Measurements from ENCODE around the gene SMKR1. TPM values are rescaled to one million over a fixed set of nuclear protein-coding genes. Genes with fewer than 3 reads are reported as not detected.

The SMKR1 gene
- total RNA-seq, 4 donors from 2014 or later = not detected

DNA sequence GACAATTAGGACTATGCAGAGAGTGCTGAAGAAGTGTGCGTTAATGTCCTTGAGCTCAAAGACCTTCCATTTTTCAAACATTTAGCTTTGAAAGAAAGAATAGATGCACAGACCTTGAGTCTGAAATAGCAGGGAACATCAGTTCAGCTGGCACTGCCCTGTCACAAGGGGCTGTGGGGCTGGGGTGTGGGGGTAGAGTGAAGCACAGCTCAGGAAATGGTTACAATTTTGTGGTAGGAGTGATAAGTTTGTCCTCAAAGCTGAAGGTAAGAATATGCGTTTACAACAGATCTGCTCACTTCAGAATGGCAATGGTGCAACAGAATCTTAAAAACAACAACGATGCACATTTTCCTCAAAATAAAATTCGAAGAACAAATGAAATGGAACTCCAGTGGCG lies 33.6 kb downstream of the SMKR1 start:
- no peak for DNase-seq (ENCODE audit: low spot score in 2 of 2)
- H3K36me3 ChIP-seq = no peaks in the 10 kb centered on the region
- H3K9me3 ChIP-seq = no peaks in the 10 kb centered on the region
- H3K27ac ChIP-seq = no peak overlapping the region
- H3K4me3 ChIP-seq = no peak overlapping the region
- TF ChIP-seq, protein P1, sequence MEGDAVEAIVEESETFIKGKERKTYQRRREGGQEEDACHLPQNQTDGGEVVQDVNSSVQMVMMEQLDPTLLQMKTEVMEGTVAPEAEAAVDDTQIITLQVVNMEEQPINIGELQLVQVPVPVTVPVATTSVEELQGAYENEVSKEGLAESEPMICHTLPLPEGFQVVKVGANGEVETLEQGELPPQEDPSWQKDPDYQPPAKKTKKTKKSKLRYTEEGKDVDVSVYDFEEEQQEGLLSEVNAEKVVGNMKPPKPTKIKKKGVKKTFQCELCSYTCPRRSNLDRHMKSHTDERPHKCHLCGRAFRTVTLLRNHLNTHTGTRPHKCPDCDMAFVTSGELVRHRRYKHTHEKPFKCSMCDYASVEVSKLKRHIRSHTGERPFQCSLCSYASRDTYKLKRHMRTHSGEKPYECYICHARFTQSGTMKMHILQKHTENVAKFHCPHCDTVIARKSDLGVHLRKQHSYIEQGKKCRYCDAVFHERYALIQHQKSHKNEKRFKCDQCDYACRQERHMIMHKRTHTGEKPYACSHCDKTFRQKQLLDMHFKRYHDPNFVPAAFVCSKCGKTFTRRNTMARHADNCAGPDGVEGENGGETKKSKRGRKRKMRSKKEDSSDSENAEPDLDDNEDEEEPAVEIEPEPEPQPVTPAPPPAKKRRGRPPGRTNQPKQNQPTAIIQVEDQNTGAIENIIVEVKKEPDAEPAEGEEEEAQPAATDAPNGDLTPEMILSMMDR (IDR thresholded peaks at IDR 0.05) = no peak
- no peak for TF ChIP-seq POLR2AphosphoS5 (IDR thresholded peaks at IDR 0.05)
- TF ChIP-seq EP300 (IDR thresholded peaks at IDR 0.05) = no peak
- TF ChIP-seq POLR2A (IDR thresholded peaks at IDR 0.05) = no peak
- 54% methylated on average over 5 of the region's 5 CpGs for WGBS
- H3K27me3 ChIP-seq = no peaks in the 10 kb centered on the region
- H3K4me1 ChIP-seq = no peaks in the 10 kb centered on the region

DNA sequence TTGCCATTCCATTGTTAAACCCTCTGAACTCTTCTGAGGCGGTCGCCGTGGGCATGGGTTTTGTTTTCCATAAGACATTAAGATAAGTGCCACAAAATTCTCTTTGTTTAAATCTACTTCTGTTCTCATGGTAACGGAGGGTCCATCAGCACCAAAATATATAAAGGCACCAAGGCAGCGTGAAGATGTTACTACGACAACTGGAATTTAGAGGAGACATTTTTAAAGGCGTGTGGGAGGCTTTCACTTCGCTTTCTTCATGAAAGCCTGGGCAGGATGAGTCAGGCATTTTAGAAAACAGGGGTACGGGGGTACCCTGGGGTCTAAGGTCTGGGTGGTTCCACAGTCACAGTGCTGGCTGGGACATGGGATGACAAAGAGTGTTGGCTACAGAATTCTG lies 34.0 kb downstream of the SMKR1 start:
- 84% methylated on average over 9 of the region's 9 CpGs for WGBS
- TF ChIP-seq, protein P1 (IDR thresholded peaks at IDR 0.05) = no peak
- no peak for TF ChIP-seq POLR2AphosphoS5 (IDR thresholded peaks at IDR 0.05)
- no peak for TF ChIP-seq POLR2A (IDR thresholded peaks at IDR 0.05)
- TF ChIP-seq EP300 (IDR thresholded peaks at IDR 0.05) = no peak
- DNase-seq (ENCODE audit: low spot score in 2 of 2) = no peak
- no peaks in the 10 kb centered on the region for H3K36me3 ChIP-seq
- no peak overlapping the region for H3K4me3 ChIP-seq
- H3K9me3 ChIP-seq = no peaks in the 10 kb centered on the region
- no peak overlapping the region for H3K27ac ChIP-seq
- no peaks in the 10 kb centered on the region for H3K4me1 ChIP-seq
- no peaks in the 10 kb centered on the region for H3K27me3 ChIP-seq

DNA sequence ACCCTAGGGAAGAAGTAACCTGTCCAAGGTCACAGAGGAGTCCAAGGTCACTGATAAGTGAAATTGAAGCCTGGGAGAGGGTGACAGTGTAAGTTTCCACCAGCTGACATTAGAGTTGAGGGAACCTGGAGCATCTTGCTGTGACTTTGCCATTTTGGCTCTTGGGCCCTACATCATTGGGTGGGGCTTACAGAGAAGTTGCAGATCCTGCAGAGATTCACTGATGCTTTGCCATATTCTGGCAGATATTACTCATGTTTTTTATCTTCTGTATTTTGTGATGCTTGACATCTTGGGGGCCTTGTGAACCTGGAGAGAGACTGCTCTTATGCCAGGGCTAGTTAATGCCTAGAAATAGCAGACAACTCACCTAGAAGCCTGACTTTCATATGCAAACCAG lies 36.5 kb downstream of the SMKR1 start:
- H3K27ac ChIP-seq = no peak overlapping the region
- H3K36me3 ChIP-seq = no peaks in the 10 kb centered on the region
- peaks cover 4% of the 10 kb centered on the region for H3K27me3 ChIP-seq
- no peak for DNase-seq (ENCODE audit: low spot score in 2 of 2)
- H3K4me1 ChIP-seq = no peaks in the 10 kb centered on the region
- no peaks in the 10 kb centered on the region for H3K9me3 ChIP-seq
- TF ChIP-seq, protein P1 (IDR thresholded peaks at IDR 0.05) = no peak
- TF ChIP-seq EP300 (IDR thresholded peaks at IDR 0.05) = no peak
- no peak for TF ChIP-seq POLR2AphosphoS5 (IDR thresholded peaks at IDR 0.05)
- TF ChIP-seq POLR2A (IDR thresholded peaks at IDR 0.05) = no peak
- no peak overlapping the region for H3K4me3 ChIP-seq

DNA sequence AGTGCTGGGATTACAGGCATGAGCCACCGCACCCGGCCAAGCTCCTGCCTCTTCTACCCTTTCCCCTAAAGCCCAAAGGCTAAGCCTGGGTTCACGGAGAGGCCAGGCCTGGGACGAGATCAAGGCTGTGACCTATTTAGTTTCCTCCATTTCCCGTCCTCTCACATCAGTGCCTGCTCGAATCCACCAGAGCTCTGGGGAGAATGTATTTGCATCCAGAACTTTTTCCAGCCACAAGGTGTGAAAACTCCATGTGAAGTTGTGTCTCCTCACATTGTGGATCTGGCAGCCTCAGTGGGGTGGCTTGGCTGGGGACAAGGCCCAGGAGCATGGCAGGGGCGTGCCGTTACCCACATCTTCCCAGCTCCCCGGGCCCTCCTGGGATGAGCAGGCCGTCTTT lies 38.0 kb downstream of the SMKR1 start:
- H3K4me3 ChIP-seq = no peak overlapping the region
- no peaks in the 10 kb centered on the region for H3K4me1 ChIP-seq
- no peaks in the 10 kb centered on the region for H3K9me3 ChIP-seq
- peaks cover 6% of the 10 kb centered on the region for H3K27me3 ChIP-seq
- no peak for DNase-seq (ENCODE audit: low spot score in 2 of 2)
- 87% methylated on average over 10 of the region's 10 CpGs for WGBS
- TF ChIP-seq EP300 (IDR thresholded peaks at IDR 0.05) (no peak), POLR2AphosphoS5 (IDR thresholded peaks at IDR 0.05) (no peak), POLR2A (IDR thresholded peaks at IDR 0.05) (no peak)
- TF ChIP-seq, protein P1 (IDR thresholded peaks at IDR 0.05) = no peak
- H3K27ac ChIP-seq = no peak overlapping the region
- no peaks in the 10 kb centered on the region for H3K36me3 ChIP-seq

DNA sequence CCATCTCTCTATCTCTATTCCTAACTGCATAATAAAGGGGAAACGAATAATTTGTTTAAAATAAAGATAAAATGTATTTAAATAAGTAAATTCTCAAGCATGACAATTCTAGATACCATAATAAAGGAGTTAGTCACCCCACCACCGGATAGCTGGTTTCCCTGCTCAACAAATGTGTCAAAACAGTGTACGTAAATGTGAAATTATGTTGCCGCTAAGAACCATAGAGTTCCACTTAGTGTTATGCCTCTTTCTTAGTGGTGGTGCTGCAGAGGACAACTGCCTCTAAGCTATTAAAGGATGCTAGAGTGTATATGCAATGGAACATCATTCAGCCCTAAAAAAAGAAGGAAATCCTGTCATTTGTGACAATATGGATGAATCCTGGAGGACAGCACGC lies 42.4 kb downstream of the SMKR1 start:
- TF ChIP-seq EP300 (IDR thresholded peaks at IDR 0.05) = no peak
- TF ChIP-seq POLR2AphosphoS5 (IDR thresholded peaks at IDR 0.05) = no peak
- no peak for TF ChIP-seq POLR2A (IDR thresholded peaks at IDR 0.05)
- TF ChIP-seq, protein P1 (IDR thresholded peaks at IDR 0.05) = no peak
- Histone ChIP-seq H3K9me3 (no peaks in the 10 kb centered on the region), H3K27ac (no peak overlapping the region), H3K4me3 (no peak overlapping the region), H3K27me3 (peaks cover 6% of the 10 kb centered on the region), H3K36me3 (no peaks in the 10 kb centered on the region), H3K4me1 (no peaks in the 10 kb centered on the region)
- 89% methylated on average over 5 of the region's 5 CpGs for WGBS
- no peak for DNase-seq (ENCODE audit: low spot score in 2 of 2)

Data from suprapubic skin (tissue), 4 donors.